H9 (cell line): Measurements from ENCODE around the gene GPR137. TPM values are rescaled to one million over a fixed set of nuclear protein-coding genes. Genes with fewer than 3 reads are reported as not detected.

Experiments used
- DNase-seq: peaks from one replicate; pipeline ENCODE4 v3.0.0-alpha.2; 2017
- H2AFZ ChIP-seq: one replicate; pipeline ENCODE4 v1.6.1; 2013; ENCODE audit warnings: mild to moderate bottlenecking, low read length, control low read depth, moderate library complexity
- H2AK5ac ChIP-seq: 2 replicates; pipeline ENCODE4 v1.6.1; 2013; ENCODE audit warnings: low read length, control low read depth, mixed read lengths; ENCODE audit not compliant: insufficient read length
- H2BK120ac ChIP-seq: one replicate; pipeline ENCODE4 v1.6.1; 2013; ENCODE audit warnings: low read depth, mild to moderate bottlenecking, low read length, control low read depth, inconsistent platforms; ENCODE audit not compliant: poor library complexity, severe bottlenecking
- H2BK12ac ChIP-seq: 2 replicates; pipeline ENCODE4 v1.6.1; 2013; ENCODE audit warnings: low read length, control low read depth, mixed read lengths, low read depth; ENCODE audit not compliant: insufficient read length
- H2BK15ac ChIP-seq: 2 replicates; pipeline ENCODE4 v1.6.1; 2013; ENCODE audit warnings: low read depth, low read length, control low read depth
- H2BK20ac ChIP-seq: one replicate; pipeline ENCODE4 v1.6.1; 2013; ENCODE audit warnings: low read depth, mild to moderate bottlenecking, low read length, control low read depth, inconsistent platforms; ENCODE audit not compliant: poor library complexity, severe bottlenecking
- H2BK5ac ChIP-seq: 2 replicates; pipeline ENCODE4 v1.6.1; 2013; ENCODE audit warnings: low read length, control low read depth, mixed read lengths; ENCODE audit not compliant: insufficient read length
- H3K14ac ChIP-seq: 2 replicates; pipeline ENCODE4 v1.6.1; 2013; ENCODE audit warnings: low read length, control low read depth; ENCODE audit not compliant: insufficient read depth
- H3K18ac ChIP-seq: 2 replicates; pipeline ENCODE4 v1.6.1; 2013; ENCODE audit warnings: low read depth, mild to moderate bottlenecking, mixed read lengths, low read length, control low read depth; ENCODE audit not compliant: insufficient read length
- H3K23ac ChIP-seq: 2 replicates; pipeline ENCODE4 v1.6.1; 2013; ENCODE audit warnings: low read length, control low read depth, mixed read lengths, low read depth; ENCODE audit not compliant: insufficient read length
- H3K23me2 ChIP-seq: 2 replicates; pipeline ENCODE4 v1.6.1; 2013; ENCODE audit warnings: low read depth, mild to moderate bottlenecking, mixed read lengths, low read length, control low read depth; ENCODE audit not compliant: insufficient read length, poor library complexity, severe bottlenecking
- H3K27ac ChIP-seq: 2 replicates; pipeline ENCODE4 v1.5.1; 2013; ENCODE audit warnings: low read length, control low read depth, mixed read lengths, low read depth; ENCODE audit not compliant: insufficient read length
- H3K27me3 ChIP-seq: 2 replicates; pipeline ENCODE4 v1.6.1; 2013; ENCODE audit warnings: low read length, control low read depth, inconsistent platforms; ENCODE audit not compliant: insufficient read depth
- H3K4ac ChIP-seq: 2 replicates; pipeline ENCODE4 v1.6.1; 2013; ENCODE audit warnings: low read depth, mild to moderate bottlenecking, control low read depth, inconsistent platforms, low read length, moderate library complexity
- H3K4me1 ChIP-seq: 2 replicates; pipeline ENCODE4 v1.6.1; 2013; ENCODE audit warnings: low read length, control low read depth, inconsistent platforms; ENCODE audit not compliant: insufficient read depth
- H3K4me2 ChIP-seq: 2 replicates; pipeline ENCODE4 v1.6.1; 2013; ENCODE audit warnings: low read length, control low read depth, mixed read lengths; ENCODE audit not compliant: insufficient read length, insufficient read depth
- H3K56ac ChIP-seq: 2 replicates; pipeline ENCODE4 v1.6.1; 2013; ENCODE audit warnings: low read depth, mild to moderate bottlenecking, mixed read lengths, low read length, control low read depth; ENCODE audit not compliant: insufficient read length
- H3K79me1 ChIP-seq: 2 replicates; pipeline ENCODE4 v1.6.1; 2013; ENCODE audit warnings: low read depth, mild to moderate bottlenecking, moderate library complexity, low read length, control low read depth, inconsistent platforms; ENCODE audit not compliant: insufficient read depth, poor library complexity, severe bottlenecking
- H3K79me2 ChIP-seq: 2 replicates; pipeline ENCODE4 v1.6.1; 2013; ENCODE audit warnings: low read length, control low read depth, inconsistent platforms; ENCODE audit not compliant: insufficient read depth
- H3K9ac ChIP-seq: 2 replicates; pipeline ENCODE4 v1.6.1; 2013; ENCODE audit warnings: low read length, control low read depth, mixed read lengths; ENCODE audit not compliant: insufficient read length; ENCODE audit errors: extremely low read depth
- H3K9me3 ChIP-seq: one replicate; pipeline ENCODE4 v1.6.1; 2013; ENCODE audit warnings: low read depth, low read length, inconsistent platforms; ENCODE audit not compliant: control insufficient read depth
- H3T11ph ChIP-seq: one replicate; pipeline ENCODE4 v1.6.1; 2013; ENCODE audit warnings: mild to moderate bottlenecking, low read length, control low read depth, inconsistent platforms
- H4K20me1 ChIP-seq: one replicate; pipeline ENCODE4 v1.6.1; 2013; ENCODE audit not compliant: control insufficient read depth, insufficient read length, insufficient read depth
- H4K5ac ChIP-seq: 2 replicates; pipeline ENCODE4 v1.6.1; 2013; ENCODE audit warnings: low read depth, mild to moderate bottlenecking, mixed read lengths, low read length, control low read depth; ENCODE audit not compliant: insufficient read length
- H4K8ac ChIP-seq: replicated peaks from 2 replicates; pipeline ENCODE4 v1.6.1; 2013; ENCODE audit warnings: low read length, control low read depth, mixed read lengths, low read depth; ENCODE audit not compliant: insufficient read length
- H4K91ac ChIP-seq: 2 replicates; pipeline ENCODE4 v1.6.1; 2013; ENCODE audit warnings: low read depth, mild to moderate bottlenecking, moderate library complexity, mixed read lengths, low read length, control low read depth; ENCODE audit not compliant: insufficient read length
- H3K27ac Mint-ChIP-seq, 3 experiments: 2 replicates in 2 of 3; 3 replicates in 1 of 3; pipeline ENCODE4 v1.8.0; 2020 to 2021; ENCODE audit warnings: mixed read lengths in 3 of 3, mild to moderate bottlenecking in 1 of 3, moderate library complexity in 1 of 3
- H3K27me3 Mint-ChIP-seq: 2 replicates; pipeline ENCODE4 v1.8.0; 2021; ENCODE audit warnings: low read depth, mild to moderate bottlenecking, moderate library complexity, mixed read lengths
- H3K36me3 Mint-ChIP-seq, 3 experiments: 2 replicates in 2 of 3; 3 replicates in 1 of 3; pipeline ENCODE4 v1.8.0; 2020 to 2021; ENCODE audit warnings: low read depth in 3 of 3, mixed read lengths in 3 of 3; ENCODE audit not compliant: insufficient read depth in 1 of 3
- H3K4me1 Mint-ChIP-seq, 2 experiments: 2 replicates each; pipeline ENCODE4 v1.8.0; 2020; ENCODE audit warnings: mixed read lengths in 2 of 2
- H3K4me3 Mint-ChIP-seq, 2 experiments: 2 replicates in 1 of 2; 3 replicates in 1 of 2; pipeline ENCODE4 v1.8.0; 2020 to 2021; ENCODE audit warnings: mild to moderate bottlenecking in 2 of 2, mixed read lengths in 2 of 2, moderate library complexity in 1 of 2
- H3K9me3 Mint-ChIP-seq, 2 experiments: 2 replicates in 1 of 2; 3 replicates in 1 of 2; pipeline ENCODE4 v1.8.0; 2020; ENCODE audit warnings: mild to moderate bottlenecking in 2 of 2, mixed read lengths in 2 of 2, moderate library complexity in 1 of 2
- CTCF ChIP-seq: fragments of 200-600 bp; sonication (generic); conservative IDR thresholded peaks from 3 replicates; pipeline ENCODE4 v1.8.0; 2021; ENCODE audit warnings: antibody characterized with exemption, mild to moderate bottlenecking
- WGBS: extraction: QIAGEN DNeasy Blood & Tissue Kit; methylation state at CpG from one replicate; pipeline ENCODE4 v1.1.7; 2013; ENCODE audit warnings: missing lambda C conversion rate, low lambda C conversion rate, mixed read lengths; ENCODE audit not compliant: insufficient read length; ENCODE audit errors: extremely low coverage; 5-methylcytosine and 5-hydroxymethylcytosine counted together
- total RNA-seq: library from RNA; stranded (reverse); gene quantifications from 2 replicates; pipeline ENCODE4 v1.2.1, GENCODE V29; 2021

Gene GPR137
- total RNA-seq, 1 experiment from 2014 or later, result 39.6 TPM

DNA sequence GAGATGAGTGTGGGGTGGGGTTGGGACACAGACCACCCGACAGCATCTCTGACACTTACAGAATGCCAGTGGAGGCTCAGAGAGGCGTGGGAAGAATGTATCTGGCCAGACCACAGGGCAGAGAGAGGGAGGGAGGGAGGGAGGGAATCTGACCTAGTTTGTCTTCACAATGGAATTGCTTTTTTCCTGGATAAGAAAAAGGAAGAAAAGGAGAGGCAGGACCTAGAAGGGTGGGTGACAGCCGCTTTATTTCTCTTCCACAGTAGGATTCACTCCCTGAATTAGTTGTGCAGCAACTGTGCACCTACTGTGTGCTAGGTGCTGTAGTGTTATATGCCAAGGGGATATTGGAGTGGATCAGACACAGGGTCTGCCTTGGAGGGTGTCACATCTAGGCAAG lies 9.1 kb downstream of the GPR137 start:
- no peak overlapping the region for H2BK15ac ChIP-seq
- H2AK5ac ChIP-seq, result no peak overlapping the region
- peaks cover 0 to 2% (median 0%) of the 10 kb centered on the region in 3 experiments; a peak in 2 of 7 replicates for H3K36me3 Mint-ChIP-seq
- H3K4me1 Mint-ChIP-seq, result peaks cover 5 to 22% of the 10 kb centered on the region in 2 experiments
- peaks cover 0 to 3% of the 10 kb centered on the region in 2 experiments; a peak in 3 of 5 replicates for H3K9me3 Mint-ChIP-seq
- peaks cover 93% of the 10 kb centered on the region for H3K27me3 Mint-ChIP-seq
- no peak overlapping the region for H3K4me2 ChIP-seq
- no peaks in the 10 kb centered on the region for H3K79me1 ChIP-seq
- H3K27me3 ChIP-seq, result peaks cover 92% of the 10 kb centered on the region
- no peak for TF ChIP-seq CTCF
- no peak overlapping the region for H2AFZ ChIP-seq
- no peaks in the 10 kb centered on the region for H3K9me3 ChIP-seq
- H2BK120ac ChIP-seq, result no peak overlapping the region
- H3K4me3 Mint-ChIP-seq, result no peak overlapping the region
- H3K27ac ChIP-seq, result no peak overlapping the region
- no peak overlapping the region for H2BK12ac ChIP-seq
- no peak for DNase-seq
- WGBS, result no CpG with 5 or more reads among the region's 3 CpGs
- H3K27ac Mint-ChIP-seq, result no peak overlapping the region
- peaks cover 9% of the 10 kb centered on the region for H3K23me2 ChIP-seq
- H3K9ac ChIP-seq, result no peak overlapping the region
- H4K91ac ChIP-seq, result no peak overlapping the region
- H2BK5ac ChIP-seq, result no peak overlapping the region
- no peak overlapping the region for H3K4ac ChIP-seq
- H4K5ac ChIP-seq, result no peak overlapping the region
- H3T11ph ChIP-seq, result no peak overlapping the region
- H3K79me2 ChIP-seq, result no peaks in the 10 kb centered on the region
- no peaks in the 10 kb centered on the region for H4K20me1 ChIP-seq
- no peaks in the 10 kb centered on the region for H3K4me1 ChIP-seq
- no peak overlapping the region for H4K8ac ChIP-seq
- no peak overlapping the region for H3K23ac ChIP-seq
- H3K56ac ChIP-seq, result no peak overlapping the region
- H3K18ac ChIP-seq, result no peak overlapping the region
- no peak overlapping the region for H2BK20ac ChIP-seq
- no peak overlapping the region for H3K14ac ChIP-seq
